Measurements from ENCODE around the gene ACSL1.
A peak's percentile ranks its signal among the peaks of the same experiment; 100 is the strongest.
"Not testable (repeated sequence)": the region's sequence is repeated elsewhere in the genome, so short reads cannot be mapped to it uniquely, and the experiment has no call there.

ACSL1 gene

DNA sequence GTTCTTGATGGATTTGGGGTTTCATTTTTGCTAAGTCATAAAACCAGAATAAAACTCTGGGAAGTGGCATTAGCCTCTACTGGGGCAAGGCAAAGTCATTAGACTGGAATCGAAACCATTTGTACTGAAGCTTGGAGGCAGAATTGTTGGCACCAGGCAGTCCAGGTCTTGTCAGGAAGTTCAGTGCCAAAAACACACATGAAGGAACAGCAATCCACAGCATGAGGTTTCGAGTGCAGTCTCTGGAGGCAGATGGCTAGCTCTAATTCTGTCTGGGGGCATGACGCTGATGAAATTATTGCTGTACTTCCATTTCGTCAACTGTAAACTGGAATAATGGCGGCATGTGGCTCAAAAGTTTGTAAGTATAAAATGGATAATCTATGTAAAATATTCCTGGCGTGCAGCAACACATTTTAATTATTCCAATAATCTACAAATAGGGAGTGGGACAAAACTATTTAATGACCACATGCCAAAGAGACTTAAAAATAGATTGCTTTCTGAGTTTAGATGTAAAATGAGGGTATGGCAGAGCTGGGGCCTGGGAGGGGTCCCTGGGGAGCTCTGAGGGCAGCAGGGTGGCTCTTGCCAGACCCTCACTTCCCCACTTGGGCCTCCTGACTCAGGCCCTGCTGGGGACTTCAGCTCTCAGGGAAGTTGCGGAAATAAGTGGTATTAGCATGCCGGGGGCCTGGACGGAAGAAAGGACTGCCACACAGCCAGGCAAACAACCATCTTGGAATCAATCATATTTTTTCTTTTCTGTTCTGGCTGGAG lies 73.1 kb downstream of the ACSL1 start:
- no peak for DNase-seq (ENCODE audit: low spot score)

DNA sequence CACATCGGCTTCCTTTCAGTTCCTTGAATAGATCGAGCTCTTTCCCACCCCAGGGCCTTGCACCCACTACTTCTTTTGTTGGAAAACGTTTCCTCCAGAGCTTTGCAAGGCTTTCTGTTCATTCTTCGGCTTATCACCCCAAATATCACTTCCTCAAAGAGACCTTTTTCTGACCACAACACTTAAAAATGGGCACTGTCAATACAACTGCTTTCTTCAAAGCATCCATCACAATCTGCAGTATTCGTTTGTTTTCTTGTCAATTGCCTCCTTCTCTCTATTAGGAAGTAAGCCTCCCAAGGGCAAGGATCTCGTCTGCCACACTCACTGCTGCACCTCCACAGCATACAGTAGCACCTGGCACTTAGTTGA lies 74.2 kb downstream of the ACSL1 start:
- no peak for DNase-seq (ENCODE audit: low spot score)

GRCh38 chr4:184750926-184751584 lies 74.7 kb downstream of the ACSL1 start:
- DNase-seq (ENCODE audit: low spot score), result no peak

GRCh38 chr4:184748251-184748652 lies 77.5 kb downstream of the ACSL1 start:
- DNase-seq (ENCODE audit: low spot score), result no peak

DNA sequence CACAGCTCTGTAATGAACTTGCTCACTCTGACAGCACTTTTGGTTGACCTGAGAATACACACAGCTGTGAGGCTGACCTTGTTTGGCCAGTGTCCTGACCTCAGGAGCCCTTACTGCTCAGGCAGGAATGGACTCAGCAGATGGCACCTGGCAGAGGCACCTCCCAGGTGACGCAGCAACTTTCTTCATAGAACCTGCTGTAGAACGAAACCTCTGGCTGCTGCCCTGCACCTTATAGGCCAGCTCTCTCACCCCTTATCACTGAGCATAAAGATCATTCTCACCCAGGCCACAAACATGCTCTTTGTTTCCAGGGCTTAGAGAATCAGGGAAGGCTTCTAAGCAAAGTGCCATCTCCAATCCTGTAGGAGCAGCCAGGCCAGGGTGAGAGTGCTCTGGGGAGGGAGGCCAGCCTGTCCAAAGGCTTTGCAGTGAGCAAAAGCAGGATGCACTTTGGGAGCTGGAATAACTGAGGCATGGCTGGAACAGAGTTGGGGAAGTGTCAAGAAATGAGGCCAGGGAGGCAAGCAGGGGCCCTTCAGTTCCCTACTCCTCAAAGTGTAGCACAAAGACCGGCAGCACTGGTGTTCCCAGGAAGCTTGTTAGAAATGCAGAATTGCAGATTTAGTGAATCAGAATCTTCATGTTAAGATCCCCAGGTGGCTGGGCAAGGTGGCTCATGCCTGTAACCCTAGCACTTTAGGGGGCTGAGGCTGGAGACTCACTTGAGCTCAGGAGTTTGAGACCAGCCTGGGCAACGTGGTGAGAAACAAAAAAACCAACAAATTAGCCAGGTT lies 78.5 kb downstream of the ACSL1 start:
- DNase-seq (ENCODE audit: low spot score), result no peak

DNA sequence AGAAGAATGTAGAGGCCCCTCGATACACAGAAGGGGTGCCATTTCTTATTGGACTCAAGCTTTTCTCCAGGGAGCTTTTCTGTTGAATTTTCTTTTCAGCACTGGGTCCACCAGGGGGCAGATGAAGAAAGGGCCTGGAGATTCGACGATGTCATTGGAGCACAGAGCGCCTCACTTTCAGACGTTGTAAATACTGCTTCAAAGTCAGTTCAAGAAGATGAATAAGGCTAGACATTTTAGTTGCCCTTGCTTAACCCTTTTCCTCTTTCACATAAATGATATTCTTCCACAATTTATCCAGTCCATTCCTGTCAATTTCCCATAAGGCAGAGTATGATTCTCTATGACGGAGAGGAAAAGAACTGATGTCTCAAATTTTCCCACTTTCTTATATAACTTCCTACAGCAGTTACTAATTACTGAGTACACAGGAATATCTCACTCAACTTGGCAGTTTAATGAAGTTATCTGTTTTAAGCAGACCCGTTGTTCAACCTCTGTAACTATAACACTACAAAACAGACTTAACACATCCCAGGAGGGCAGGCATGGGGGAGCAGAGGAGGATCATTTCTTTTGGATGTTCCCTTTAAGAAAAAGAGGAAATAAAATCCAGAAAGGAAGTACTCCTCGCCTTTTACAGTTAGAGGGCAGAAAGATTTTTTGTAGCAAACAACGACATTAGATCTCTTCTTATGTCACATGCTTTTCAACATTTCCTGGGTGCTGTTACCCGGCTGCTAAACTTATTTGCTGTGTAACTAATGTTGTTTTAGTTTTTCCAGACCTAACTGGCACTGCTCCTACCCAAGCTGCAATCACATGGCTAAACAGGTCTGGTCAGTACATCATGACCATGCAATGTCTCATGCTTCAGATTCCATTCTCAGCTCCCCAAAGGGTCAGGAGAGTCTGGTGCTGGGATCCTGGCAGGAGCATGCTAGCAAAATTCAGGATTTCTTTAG lies 79.7 kb downstream of the ACSL1 start:
- peak; percentile 72 for DNase-seq (ENCODE audit: low spot score)

GRCh38 chr4:184744236-184744635 lies 81.5 kb downstream of the ACSL1 start:
- DNase-seq (ENCODE audit: low spot score), result no peak

- DNase-seq (ENCODE audit: low spot score), result no peak
These were observed 82.1 kb downstream of the ACSL1 start for GRCh38 chr4:184743650-184744049.

- not testable (repeated sequence) for DNase-seq (ENCODE audit: low spot score)
These were observed 84.1 kb downstream of the ACSL1 start for GRCh38 chr4:184741651-184742050.

DNA sequence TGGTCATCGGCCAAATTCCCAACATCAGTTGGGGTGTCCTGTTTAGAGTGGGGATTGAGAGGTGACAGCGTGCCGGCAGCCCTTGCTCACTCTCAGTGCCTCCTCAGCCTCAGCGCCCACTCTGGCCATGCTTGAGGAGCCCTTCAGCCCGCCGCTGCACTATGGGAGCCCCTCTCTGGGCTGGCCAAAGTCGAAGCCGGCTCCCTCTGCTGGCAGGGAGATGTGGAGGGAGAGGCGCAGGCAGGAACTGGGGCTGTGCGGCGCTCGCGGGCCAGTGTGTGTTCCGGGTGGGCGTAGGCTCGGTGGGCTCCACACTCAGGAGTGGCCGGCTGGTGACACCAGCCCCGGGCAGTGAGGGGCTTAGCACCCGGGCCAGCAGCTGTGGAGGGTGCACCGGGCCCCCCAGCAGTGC lies 84.8 kb downstream of the ACSL1 start:
- no peak for DNase-seq (ENCODE audit: low spot score)

GRCh38 chr4:184739575-184739974 lies 86.2 kb downstream of the ACSL1 start:
- DNase-seq (ENCODE audit: low spot score), result not testable (repeated sequence)

GRCh38 chr4:184734758-184735157 lies 91.0 kb downstream of the ACSL1 start:
- DNase-seq (ENCODE audit: low spot score), result no peak

GRCh38 chr4:184733654-184734524 lies 91.9 kb downstream of the ACSL1 start, which contains the start of gene CENPU:
TSS of gene CENPU (minus strand) at chr4:184734096. CDS start at chr4:184734062, 34 bp downstream.
- peak; percentile 95 for DNase-seq (ENCODE audit: low spot score)

GRCh38 chr4:184732126-184732525 lies 93.6 kb downstream of the ACSL1 start:
- DNase-seq (ENCODE audit: low spot score), result no peak

DNA sequence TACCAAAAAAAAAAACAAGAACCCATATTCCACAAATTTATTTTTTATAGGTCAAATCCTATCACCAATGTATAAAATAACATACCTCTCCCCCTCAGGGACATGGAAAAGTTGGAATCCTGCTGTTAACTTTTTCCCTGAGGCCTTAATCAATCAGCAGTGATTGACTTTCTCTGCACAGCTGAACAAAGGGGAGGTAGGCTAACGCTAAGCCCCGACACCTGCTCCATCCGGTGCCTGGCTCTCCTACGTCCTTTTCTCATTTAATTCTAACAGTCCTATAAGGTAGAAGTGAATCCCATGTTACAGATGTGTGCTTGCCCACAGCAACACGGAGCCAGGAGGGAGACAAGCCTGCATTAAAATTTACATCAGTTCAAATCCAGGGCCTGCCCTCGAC lies 94.7 kb downstream of the ACSL1 start:
- no peak for DNase-seq (ENCODE audit: low spot score)

GRCh38 chr4:184729946-184730345 lies 95.8 kb downstream of the ACSL1 start:
- DNase-seq (ENCODE audit: low spot score), result no peak

- DNase-seq (ENCODE audit: low spot score), result no peak
These were observed 96.9 kb downstream of the ACSL1 start for GRCh38 chr4:184728858-184729257.

- DNase-seq (ENCODE audit: low spot score), result no peak
These were observed 98.3 kb downstream of the ACSL1 start for GRCh38 chr4:184727430-184727829.

DNA sequence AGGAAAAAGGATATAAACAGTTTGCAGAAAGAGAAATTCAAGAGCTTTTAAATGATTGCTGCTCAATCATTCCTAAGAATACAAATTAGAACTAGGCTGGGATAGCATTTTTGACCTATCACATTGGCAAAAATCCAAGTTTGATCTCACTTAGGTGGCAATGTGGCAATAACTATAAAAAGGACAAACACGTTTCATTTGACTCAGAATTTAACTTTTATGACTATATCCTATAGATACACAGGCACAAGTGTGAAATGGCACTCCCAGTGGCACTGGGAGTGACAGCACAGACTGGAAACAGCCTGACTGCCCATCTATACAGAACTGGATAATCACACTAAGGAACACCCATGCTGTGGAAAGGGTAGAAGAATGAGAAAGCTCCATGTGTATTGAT lies 103.0 kb downstream of the ACSL1 start:
- no peak for DNase-seq (ENCODE audit: low spot score)

GRCh38 chr4:184721254-184721653 lies 104.5 kb downstream of the ACSL1 start:
- no peak for DNase-seq (ENCODE audit: low spot score)

DNA sequence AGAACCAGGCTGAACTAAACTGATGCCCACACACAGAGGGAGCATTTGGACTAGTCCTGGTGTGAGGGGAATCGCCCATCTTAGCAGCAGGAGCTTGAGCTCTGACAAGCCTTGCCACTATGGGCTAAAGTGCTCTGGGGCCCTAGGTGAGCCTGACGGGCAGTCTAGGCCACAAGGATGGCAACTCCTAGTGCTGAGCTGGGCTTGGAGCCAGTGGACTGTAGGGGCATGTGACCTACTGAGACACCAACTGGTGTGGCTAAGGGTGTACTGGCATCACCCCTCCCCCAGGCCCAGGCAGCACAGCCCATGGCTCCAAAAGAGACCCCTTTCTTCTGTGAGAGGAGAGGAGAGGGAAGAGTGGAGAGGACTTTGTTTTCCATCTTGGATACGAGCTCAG lies 106.4 kb downstream of the ACSL1 start:
- no peak for DNase-seq (ENCODE audit: low spot score)

Measured in CD4-positive, alpha-beta T cell treated with Interleukin-6 at 100 ng/mL for 8 hours (primary cell).